CD4-positive, alpha-beta T cell treated with Interleukin-4 for 4 hours (primary cell): ENCODE measurements around the gene CDK6.

Source experiments
- DNase-seq: peaks from one replicate; pipeline ENCODE4 v3.0.0-alpha.2; 2020

The CDK6 gene

DNA sequence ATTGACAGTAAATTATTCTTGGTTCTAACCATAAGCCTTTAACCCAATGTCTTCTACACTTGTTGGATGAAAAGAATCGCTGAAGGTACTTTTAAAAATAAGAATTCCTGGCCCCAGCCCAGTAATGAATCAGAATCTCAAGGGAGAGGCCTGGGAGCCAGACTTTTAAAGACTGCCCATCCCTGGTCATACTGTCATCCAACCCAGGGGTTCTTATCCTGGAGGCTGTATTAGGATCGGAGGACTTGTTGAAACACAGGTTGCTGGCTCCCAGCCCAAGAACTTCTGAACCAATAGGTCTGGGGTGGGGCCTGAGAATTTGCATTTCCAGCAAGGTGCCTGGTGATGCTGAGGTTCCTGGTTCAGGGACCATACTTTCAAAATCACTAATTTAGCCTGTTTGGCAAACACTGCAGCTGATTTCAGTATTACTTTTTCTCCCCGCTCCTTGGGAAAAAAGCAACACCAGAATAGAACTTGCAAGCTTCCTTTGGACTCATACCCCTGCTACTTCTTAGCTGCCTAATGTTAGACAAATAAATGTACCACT lies 166.7 kb downstream of the CDK6 start:
- no peak for DNase-seq

DNA sequence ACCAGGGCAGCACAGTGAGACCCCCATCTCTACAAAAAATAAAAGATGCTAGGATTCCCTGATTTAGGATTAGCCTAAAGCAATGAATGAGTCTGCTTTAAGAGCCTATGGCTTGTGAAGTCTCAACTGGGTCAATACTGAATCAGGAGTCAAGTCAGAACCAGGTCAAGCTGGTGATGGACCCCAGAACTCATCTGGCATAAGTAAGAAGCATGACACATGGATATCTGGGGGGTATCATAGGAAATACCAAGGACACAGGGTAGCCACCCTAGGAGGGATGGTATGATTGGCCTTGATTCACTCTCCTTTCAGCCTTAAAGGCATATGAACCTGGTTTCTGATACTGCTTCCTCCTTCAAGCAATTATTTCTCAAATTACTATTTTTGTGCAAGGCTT lies 167.8 kb downstream of the CDK6 start:
- no peak for DNase-seq

DNA sequence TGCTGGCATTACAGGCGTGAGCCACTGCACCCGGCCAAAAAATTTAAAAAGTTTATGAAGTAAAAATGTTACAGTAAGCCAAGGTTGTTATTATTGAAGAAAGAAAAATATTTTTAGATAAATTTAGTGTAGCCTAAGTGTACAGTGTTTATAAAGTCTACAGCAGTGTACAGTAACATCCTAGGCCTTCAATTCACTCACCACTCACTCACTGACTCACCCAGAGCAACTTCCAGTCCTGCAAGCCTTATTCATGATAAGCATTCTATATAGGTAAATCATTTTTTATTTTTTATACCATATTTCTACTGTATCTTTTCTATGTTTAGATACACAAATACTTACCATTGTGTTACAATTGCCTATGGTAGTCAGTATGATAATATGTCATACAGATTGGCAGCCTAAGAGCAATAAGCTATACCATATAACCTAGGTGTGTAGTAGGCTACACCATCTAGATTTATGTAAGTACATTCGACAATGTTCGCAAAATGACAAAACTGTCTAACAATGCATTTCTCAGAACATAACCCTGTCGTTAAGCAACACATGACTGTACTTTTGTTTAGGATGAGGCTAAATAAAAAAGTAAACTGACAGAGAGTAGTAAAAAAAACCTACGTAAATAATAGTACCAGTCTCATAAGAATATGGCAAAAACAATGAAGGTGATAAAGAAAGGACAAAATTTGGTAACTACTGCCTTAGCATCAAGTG lies 168.4 kb downstream of the CDK6 start:
- no peak for DNase-seq

DNA sequence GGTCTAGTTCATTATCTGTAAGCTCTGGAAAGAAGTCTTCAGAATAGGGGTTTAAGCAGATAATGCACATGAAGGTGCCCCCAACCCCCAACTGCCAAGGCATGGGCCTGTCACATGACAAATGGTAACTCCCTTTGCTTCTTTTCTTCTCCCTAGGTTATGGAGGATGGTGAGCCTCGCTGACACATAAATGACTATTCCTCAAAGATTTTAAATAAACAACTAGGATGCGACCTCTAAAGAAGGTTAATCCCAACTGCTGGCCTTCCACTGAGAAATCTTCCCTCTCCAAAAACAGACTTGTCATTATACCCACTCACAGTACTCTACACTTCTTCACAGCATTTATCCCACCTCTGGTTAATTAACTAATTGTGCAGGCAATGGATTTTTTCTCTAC lies 170.4 kb downstream of the CDK6 start:
- no peak for DNase-seq

DNA sequence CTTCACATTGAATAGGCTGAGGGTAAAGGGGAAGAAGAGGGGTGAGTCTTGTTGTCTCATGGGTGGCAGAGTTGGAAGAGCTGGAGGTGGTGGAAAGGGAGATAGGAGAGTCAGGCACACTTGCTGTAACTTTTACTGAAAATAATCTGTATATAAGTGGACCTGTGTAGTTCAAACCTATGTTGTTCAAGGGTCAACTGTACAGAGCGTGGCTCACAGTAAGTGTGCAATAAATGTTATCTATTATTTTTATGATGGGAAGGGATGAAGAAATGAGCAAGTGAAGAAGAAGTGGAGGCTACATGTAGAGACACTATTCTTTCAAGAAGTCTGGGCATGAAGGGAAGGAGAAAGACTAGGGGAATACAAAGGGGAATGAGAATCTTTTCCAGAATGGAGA lies 174.7 kb downstream of the CDK6 start:
- DNase-seq, result no peak

DNA sequence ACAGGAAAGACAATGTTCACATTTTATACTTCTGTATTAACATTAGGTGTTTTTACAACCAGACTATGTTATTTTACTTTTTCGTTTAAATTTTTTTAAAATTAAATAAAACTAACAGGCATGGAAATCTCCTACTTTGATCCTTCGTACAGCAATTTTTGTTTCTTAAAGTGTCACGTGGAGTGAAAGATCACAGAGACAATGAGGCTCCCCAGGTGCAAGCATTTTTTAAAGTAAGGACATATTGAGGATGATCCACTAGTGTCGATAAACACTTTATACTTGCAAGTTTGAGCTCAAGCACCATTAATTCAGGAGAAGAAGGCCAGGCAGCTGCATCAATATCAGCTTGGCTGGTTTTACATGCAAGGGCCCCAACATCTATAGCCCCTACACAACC lies 177.7 kb downstream of the CDK6 start:
- DNase-seq, result no peak

DNA sequence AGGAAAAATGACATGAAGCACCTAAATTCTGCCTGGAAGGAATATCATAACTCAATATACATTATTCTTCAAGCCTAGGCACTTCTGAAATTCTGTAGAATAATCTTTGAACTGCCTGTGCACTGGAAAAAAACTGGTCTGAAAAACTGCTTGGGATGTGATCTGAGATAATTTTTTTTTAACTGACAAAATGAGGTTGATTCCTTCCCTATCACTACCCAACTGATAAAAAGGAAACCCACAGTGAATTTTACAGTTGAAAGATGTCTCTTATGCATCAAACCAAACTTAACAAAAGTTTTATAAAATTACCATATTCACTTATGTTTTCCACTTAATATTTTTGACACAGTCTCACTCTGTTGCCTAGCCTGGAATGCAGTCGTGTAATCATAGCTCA lies 179.0 kb downstream of the CDK6 start:
- DNase-seq, result no peak

DNA sequence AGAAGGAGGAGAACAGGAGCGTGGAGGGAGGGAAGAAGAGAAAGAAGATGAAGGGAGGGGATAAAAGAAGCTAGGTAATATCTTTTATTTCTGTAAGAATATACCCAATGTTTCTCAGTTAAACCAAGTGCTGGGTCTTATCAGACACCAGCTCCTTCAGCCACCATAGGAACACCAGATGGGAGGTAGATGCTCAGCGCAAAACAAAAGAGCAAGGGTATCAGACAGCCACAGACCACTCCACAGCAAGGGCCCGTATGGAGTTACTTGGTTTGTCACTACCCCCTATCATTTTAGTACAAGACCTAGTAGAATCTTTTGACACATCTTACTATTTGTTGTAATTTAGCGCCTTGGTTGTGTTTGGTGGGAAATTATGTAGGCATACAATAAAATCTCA lies 180.3 kb downstream of the CDK6 start:
- DNase-seq, result no peak

DNA sequence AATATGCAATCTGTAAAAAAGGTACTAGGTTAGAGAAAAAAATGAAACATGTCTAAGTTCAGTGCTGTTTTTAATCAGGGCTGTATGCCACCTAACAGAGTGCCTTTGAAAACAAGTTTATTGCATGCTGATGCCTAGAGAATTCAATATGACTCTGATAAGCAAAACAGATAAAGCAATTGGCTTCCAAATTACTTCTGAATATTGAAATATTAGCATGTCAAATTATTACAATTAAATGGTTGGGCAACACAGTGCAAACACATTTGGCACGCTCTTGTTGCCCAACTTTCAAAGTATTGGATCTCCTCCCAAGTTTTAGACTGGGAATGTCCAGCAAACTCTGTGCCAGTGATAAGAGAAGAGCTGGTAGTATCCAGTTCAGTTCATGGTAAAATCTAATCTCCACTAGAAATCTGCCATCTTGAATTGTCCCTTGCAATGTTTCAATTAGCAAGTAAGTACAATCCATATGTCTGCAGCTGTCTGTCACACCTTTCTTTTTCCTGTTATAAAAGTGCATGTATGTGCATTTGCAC lies 181.0 kb downstream of the CDK6 start:
- DNase-seq, result no peak

DNA sequence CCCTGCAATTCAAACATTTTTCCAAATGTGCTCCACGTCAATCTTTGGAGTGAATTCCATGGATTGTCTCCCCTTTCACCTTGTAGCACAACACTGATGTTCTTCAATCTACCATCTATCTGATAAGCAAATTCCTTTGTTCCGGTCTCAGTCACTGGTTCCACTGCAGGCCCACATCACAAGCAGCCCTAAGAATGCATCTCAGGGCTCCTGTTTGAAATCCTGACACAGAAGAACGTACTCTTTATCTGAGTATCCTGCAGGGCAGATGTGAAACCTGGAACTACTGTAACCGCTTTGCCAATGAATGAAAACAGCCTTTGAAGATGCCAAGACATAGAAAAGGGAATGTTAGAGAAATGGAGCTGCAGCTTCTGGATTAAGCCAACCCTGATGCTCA lies 183.2 kb downstream of the CDK6 start:
- DNase-seq, result no peak

DNA sequence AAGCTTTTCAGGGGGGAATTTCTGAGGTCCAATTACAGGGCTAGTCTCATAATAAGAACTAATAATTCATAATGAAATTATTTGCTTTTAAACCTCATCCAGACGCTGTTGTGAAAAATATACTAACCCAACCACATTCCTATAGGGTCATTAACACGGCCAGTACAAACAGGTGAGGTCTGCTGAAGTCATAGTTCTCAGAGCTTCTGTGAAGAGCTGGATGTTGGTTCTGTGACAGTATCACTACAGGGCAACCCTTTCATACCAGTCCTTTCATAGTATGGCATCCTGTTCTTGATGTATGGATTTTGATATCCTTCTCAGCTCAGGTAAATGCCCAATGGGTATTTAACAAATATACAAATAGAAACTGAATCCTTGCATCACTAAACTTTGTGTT lies 183.8 kb downstream of the CDK6 start:
- DNase-seq, result no peak

DNA sequence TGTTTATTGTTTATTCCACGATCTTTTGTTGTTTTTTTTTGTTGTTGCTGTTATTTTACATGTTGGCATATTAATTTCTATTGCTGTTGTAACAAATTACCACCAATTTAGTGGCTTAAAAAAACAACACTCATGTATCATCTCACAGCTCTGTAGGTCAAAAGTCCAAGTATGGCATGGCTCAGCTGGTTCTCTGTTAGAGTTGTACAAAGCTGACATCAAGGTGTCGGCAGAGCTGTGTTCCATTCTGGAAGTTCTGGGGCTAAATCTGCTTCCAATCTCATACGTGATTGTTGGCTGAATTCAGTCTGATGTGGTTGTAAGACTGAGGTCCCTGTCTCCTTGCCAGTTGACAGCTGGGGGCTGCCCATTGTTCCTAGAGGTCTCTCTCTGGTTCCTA lies 186.0 kb downstream of the CDK6 start:
- no peak for DNase-seq

DNA sequence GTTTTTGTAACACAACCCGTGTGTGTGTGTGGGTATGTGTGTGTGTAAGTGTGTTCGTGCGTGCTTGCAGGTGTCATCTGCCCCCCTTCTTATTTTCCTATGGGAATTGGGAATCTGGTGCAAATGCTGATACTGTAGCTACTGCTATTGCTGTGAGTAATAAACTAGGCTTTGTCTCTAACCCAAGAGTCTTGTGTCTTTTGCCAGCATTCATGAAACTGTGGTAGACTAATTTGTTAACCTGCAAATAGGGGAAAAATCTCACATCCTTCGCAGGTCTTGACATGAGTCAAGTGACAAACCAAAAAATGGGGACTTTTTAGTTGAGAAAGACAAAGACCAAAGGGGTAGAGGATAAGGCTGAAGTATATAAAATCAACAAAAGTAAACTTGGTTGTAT lies 188.3 kb downstream of the CDK6 start:
- DNase-seq, result no peak

DNA sequence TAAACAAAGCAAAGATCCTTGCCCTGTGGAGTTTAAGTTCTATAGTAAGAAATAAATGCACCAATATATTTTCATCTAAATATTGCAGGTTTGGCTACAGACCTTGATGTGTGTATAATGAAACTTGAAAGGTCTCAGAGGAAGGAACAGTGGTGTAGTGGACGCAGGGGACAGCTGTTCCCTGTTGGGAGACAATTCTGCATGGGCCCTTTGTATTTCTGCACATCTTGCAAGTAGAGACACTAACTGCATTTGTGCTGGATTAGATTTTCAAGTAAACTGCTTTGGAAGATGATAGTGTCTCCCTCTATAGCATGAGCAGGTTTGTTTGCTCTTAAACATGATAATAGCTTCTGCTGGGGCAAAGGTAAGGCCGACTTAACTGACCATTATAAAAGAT lies 188.7 kb downstream of the CDK6 start:
- no peak for DNase-seq

DNA sequence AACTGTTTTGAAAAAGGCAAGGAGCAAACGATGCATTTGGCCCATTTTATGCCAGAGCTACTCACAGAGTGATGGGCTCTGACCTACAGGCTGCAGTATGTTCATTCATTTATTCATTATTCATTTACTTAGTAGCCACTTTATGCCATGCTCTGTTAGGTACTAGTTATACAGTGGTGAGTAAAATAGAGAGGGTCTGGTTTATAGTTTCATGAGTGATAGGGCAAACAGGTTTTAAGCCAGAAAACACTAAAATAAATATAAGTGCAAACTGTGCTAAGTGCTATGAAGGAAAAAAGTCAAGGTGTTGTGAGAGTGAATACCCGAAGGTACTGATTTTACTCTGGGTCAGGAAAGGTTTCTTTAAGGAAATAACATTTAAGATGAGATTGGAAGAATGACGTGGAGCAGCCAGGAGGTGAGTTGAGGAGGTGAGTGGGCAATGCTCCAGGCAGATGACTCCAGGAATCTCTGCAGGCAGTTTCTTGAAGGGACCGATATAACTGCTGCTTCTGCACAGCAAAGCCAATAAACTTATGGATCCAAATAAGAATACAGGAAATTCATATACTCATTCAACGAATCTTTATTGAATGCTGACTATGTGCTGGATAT lies 189.3 kb downstream of the CDK6 start:
- DNase-seq, result no peak

DNA sequence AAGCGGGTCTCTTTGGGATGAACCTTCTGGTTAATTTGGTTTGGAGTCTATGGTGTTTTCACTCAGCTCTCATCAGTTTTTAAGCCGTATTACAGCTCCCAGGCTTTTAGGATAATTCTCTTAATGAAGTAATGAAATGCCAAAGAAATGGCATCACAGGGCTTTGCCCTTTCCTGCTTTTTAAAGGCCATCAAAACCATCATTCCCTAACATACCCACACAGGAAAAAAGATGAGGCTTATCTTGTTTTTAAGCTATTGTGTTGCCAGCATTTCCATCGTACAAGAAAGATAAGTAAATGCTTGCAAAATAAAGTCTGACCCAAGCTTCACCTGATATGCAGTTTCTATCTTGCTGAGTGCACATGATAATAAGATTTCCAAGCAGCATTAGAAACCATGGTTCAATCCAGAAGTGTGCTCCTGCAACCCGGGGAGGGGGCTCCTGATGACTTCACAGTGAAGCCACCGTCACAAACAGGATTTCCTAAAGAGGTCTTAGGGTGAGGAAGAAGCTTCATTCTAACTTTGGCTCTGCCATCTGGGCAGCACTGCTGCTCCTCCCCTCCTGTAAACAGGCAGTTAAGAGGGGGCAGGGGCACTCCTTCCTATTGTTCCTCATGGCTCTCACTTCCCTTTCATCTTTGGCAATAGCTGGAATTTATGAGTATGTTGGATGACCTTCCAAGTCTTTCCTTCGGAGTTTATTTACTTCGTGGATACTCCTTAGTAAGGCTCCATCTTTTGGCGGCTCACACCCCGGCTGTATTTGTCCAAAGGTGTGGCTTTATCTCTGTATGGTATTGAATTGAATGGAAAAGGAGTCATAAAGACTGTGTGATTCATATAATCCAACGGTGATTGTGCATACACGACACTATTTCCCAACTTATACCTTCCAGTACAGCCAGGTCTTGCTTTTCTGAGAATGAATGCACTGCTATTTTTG lies 191.0 kb downstream of the CDK6 start:
- DNase-seq, result no peak

DNA sequence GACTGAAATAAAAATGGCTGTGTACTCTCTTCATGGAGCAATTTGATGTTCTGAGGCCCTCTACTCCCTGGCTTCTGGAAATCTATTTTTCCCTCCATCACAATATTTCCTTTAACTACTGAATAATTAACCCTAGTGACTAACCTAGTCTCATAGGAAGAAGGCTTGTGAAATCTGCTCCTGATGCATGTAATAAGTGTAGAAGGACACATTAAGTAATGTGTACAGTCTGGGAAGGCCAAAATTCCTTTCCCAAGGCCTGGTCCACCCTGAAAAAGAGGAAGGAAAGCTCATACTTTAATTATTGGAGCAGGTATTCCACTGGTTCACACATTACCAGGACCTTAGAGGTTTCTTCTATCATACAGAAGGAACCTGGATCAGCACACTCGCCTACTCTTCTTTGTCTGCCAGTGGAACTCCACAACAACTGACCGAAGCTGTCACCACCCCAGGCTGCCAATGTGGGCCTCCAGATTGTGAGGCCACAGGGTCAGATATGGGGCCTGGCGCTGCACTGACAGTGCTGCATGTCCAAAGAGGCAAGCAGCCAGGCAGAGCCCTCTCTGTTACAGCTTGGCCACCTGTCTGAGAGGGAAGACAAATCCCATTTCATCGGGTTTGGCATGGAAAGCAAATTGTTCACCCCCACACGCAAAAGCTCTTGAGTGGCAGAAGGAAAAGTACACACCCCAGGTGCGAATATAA lies 191.8 kb downstream of the CDK6 start:
- DNase-seq, result no peak

DNA sequence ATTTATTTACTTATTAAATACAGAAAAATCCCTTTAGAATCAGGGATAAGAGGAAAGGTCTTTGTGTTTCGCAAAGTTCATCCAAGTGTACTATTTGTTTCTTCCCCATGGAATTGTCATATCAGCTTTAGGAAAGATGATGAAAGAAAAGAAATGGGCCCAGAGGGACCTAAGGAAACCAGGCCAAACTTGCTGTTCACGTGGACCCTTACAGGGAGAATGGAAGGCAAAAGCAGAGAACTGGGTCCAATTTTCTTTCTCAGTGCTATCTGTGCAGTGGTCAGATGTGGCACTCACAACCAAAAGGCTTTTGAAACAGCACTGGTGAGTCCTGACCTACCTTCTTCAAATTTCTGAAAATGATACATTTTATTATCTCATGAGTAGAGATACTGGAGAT lies 192.6 kb downstream of the CDK6 start:
- no peak for DNase-seq

DNA sequence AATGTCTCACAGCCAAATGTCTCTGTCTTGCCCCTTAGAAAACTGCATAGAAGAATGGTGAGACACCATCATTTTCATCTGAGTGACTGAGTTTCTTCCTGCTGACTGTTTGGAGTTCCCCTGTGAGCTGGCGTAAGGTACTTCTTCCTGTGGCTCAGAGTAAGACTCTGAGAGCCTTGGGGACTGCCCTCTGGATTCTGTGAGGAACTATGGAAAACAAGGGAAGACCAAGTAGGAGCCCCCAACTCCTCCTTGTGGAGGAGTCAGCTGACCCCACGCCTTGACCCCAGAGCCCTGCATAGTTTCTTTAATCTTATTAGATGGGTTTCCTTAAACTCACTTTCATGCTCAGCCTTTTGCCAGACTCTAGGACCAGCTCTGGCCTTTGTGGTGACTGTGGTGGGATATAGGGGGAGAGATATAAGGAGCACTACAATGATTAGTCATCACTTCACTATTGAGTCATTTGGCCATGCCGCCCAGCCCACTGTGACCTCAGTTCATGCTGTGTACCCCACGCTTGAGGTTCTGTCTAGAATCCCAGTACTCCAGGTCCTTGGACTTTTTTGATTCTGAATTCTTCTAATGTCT lies 194.4 kb downstream of the CDK6 start:
- peak; percentile 70 for DNase-seq

DNA sequence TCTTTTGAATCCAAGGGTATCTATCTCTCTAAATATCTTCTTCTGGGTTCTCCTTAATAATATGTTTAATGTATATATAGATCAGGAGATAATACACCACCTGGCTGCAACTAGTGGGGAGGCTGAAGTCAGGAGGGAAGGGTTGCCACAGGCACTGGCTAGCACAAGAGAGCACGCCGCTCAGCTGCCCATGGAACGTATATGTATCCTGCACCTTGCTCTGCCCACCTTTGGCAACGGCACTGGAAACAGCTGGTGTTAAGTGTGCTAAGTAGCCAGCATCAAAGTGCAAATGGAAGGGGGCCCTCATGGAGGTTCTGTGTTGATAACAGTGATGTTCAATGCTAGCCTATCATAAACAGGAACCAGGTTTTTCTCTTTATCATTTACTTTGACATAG lies 196.4 kb downstream of the CDK6 start:
- DNase-seq, result no peak

DNA sequence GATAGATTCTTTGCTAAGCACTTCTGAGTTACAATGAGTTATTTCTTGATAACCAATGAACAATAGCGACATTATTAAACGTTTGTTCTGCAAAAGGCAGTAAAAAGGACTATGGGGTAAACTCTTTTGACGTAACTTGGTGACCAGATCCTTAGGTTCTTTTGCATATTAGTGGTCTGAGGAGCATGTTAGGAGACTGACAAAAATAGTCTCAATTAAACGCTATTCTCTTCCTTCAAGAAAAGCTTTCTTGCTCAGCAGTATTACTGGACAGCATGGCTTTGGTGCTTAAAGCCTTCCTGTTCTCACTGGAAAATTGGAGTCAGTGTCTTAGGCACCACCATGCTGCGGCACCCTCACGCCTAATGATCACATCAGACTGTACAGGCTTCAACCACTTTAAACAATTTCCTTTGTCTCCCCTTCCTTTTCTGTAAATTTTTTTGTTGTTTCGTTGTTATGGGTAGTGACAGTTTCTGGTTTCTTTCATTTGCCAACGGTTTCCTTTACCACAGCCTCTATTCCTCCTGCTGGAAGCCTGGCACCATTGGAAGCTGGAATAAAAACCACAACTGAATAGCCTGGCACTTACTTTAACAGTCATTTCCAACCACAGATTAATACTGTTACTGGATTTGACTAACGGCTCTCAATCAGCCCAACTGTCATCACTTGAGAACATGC lies 197.0 kb downstream of the CDK6 start:
- peak; percentile 23 for DNase-seq
